Activated CD8-positive, alpha-beta memory T cell treated with anti-CD3 and anti-CD28 coated beads for 4 hours (primary cell): ENCODE data around the gene SOX18.

ENCODE experiments used
- DNase-seq, 2 donors: peaks; one replicate each; pipeline ENCODE4 v3.0.0-alpha.2; 2020; ENCODE audit warnings: low read depth in 2 of 2

The SOX18 gene

GRCh38 chr20:64080813-64081623, 31.6 kb upstream of the SOX18 start:
- no peak for DNase-seq

GRCh38 chr20:64080013-64080812, 30.8 kb upstream of the SOX18 start, which contains the start of gene OPRL1:
Gene OPRL1 (plus strand): TSS chr20:64080082. CDS start chr20:64092721, 12,639 bp downstream.
- no peak for DNase-seq

- DNase-seq = no peak
These were observed 30.0 kb upstream of the SOX18 start, which contains the start of gene RGS19 for GRCh38 chr20:64079273-64080012. Gene RGS19 (minus strand): TSS chr20:64079518. CDS start chr20:64076886, 2,632 bp downstream.

- DNase-seq = no peak
These were observed 29.5 kb upstream of the SOX18 start for GRCh38 chr20:64078934-64079272.

- DNase-seq = no peak
These were observed 28.6 kb upstream of the SOX18 start for GRCh38 chr20:64077876-64078551.

GRCh38 chr20:64077541-64077875, 28.1 kb upstream of the SOX18 start:
- DNase-seq = no peak

GRCh38 chr20:64077094-64077493, 27.7 kb upstream of the SOX18 start:
- DNase-seq = no peak

GRCh38 chr20:64076061-64076997, 26.9 kb upstream of the SOX18 start:
- no peak for DNase-seq

- no peak for DNase-seq
These were observed 26.1 kb upstream of the SOX18 start for GRCh38 chr20:64075556-64075955.

- no peak for DNase-seq
These were observed 25.5 kb upstream of the SOX18 start for GRCh38 chr20:64074963-64075362.

GRCh38 chr20:64074184-64074789, 24.8 kb upstream of the SOX18 start:
- DNase-seq = no peak

- DNase-seq = no peak
These were observed 24.2 kb upstream of the SOX18 start for GRCh38 chr20:64073476-64074183.

GRCh38 chr20:64072498-64073063, 23.1 kb upstream of the SOX18 start:
- DNase-seq = no peak

- DNase-seq = no peak
These were observed 22.2 kb upstream of the SOX18 start for GRCh38 chr20:64071341-64072332.

- no peak for DNase-seq
These were observed 21.0 kb upstream of the SOX18 start for GRCh38 chr20:64070244-64070993.

- DNase-seq = no peak
These were observed 20.3 kb upstream of the SOX18 start for GRCh38 chr20:64069614-64070243.

- DNase-seq = no peak
These were observed 19.8 kb upstream of the SOX18 start for GRCh38 chr20:64069209-64069613.
